Uterus (tissue), 4 donors: ENCODE results near the gene YPEL3. TPM values are rescaled to one million over a fixed set of nuclear protein-coding genes. Genes with fewer than 3 reads are reported as not detected.

Experiments used
- DNase-seq, 2 donors: peaks; one replicate each; pipeline ENCODE4 v3.0.0-alpha.2; 2019 to 2020
- H3K27ac ChIP-seq, 2 donors: fragments of 200-600 bp; sonication (generic); 1 replicate in 1 of 2; 2 replicates in 1 of 2; pipeline ENCODE4 v1.5.1; 2016 to 2018
- H3K27me3 ChIP-seq, 2 donors: fragments of 200-600 bp; sonication (generic); one replicate each; pipeline ENCODE4 v1.5.1; 2018 to 2019; ENCODE audit warnings: control low read depth in 1 of 2
- H3K36me3 ChIP-seq, 2 donors: fragments of 200-600 bp; sonication (generic); one replicate each; pipeline ENCODE4 v1.5.1; 2019; ENCODE audit warnings: control low read depth in 1 of 2
- H3K4me1 ChIP-seq, 2 donors: fragments of 200-600 bp; sonication (generic); one replicate each; pipeline ENCODE4 v1.5.1; 2018 to 2019; ENCODE audit warnings: control low read depth in 1 of 2
- H3K4me3 ChIP-seq, 2 donors: fragments of 200-600 bp; sonication (generic); 1 replicate in 1 of 2; 2 replicates in 1 of 2; pipeline ENCODE4 v1.5.1; 2018 to 2019; ENCODE audit warnings: mild to moderate bottlenecking in 1 of 2
- H3K9me3 ChIP-seq, 2 donors: fragments of 200-600 bp; sonication (generic); one replicate each; pipeline ENCODE4 v1.5.1; 2019; ENCODE audit warnings: control low read depth in 1 of 2
- POLR2A ChIP-seq, 2 donors: fragments of 450-650 bp; IDR thresholded peaks; one replicate each; pipeline ENCODE4 v1.6.1; 2016; ENCODE audit warnings: antibody characterized with exemption in 2 of 2, mild to moderate bottlenecking in 1 of 2, moderate library complexity in 1 of 2
- intact Hi-C: fragments of 100-400 bp; cut with DNase I; formaldehyde crosslinking; loops from one replicate; pipeline ENCODE4 v1.15.1; 2023; ENCODE audit warnings: low total_unique reads
- total RNA-seq, 4 donors: library from RNA; depleted of rRNA in 3 of 4; stranded (reverse); fragments of >200 nt in 3 of 4; gene quantifications; one replicate each; pipeline versions ENCODE4 v1.1.0 to v1.2.4, GENCODE V29; 2014 to 2023
- TF ChIP-seq, protein P1 (sequence below), 4 experiments: fragments of 200-600 bp in 2 of 4; fragments of 450-650 bp in 2 of 4; sonication (generic) in 2 of 4; IDR thresholded peaks; one replicate each; pipeline ENCODE4 v1.5.1; 2016 to 2019; ENCODE audit warnings: antibody characterized with exemption in 4 of 4, mild to moderate bottlenecking in 2 of 4, moderate library complexity in 1 of 4
- donor health status: DM: yes; HTN: yes; CAD: no.

YPEL3 gene
- total RNA-seq, 4 donors from 2014 or later = 9.2 to 158 (median 36.4) TPM

GRCh38 chr16:30113031-30113710 lies 17.2 kb upstream of the YPEL3 start, which contains the start of gene GDPD3:
TSS of gene GDPD3 (minus strand) at chr16:30113537. CDS start at chr16:30113478, 59 bp downstream.
- H3K4me3 ChIP-seq = no peak within 1 kb of the TSS
- peak within 1 kb of the TSS in 1 of 2 donors; percentile 45 for H3K27ac ChIP-seq
- no peaks in the 10 kb centered on the region for H3K36me3 ChIP-seq
- H3K27me3 ChIP-seq = no peaks in the 10 kb centered on the region
- no peak for DNase-seq
- intact Hi-C loops = no loop called here
- no peaks in the 10 kb centered on the region for H3K9me3 ChIP-seq
- TF ChIP-seq POLR2A (IDR thresholded peaks at IDR 0.05) = no peak
- no peaks in the 10 kb centered on the region for H3K4me1 ChIP-seq

- H3K4me3 ChIP-seq = no peak overlapping the region
- TF ChIP-seq POLR2A (IDR thresholded peaks at IDR 0.05) = no peak
- TF ChIP-seq, protein P1, sequence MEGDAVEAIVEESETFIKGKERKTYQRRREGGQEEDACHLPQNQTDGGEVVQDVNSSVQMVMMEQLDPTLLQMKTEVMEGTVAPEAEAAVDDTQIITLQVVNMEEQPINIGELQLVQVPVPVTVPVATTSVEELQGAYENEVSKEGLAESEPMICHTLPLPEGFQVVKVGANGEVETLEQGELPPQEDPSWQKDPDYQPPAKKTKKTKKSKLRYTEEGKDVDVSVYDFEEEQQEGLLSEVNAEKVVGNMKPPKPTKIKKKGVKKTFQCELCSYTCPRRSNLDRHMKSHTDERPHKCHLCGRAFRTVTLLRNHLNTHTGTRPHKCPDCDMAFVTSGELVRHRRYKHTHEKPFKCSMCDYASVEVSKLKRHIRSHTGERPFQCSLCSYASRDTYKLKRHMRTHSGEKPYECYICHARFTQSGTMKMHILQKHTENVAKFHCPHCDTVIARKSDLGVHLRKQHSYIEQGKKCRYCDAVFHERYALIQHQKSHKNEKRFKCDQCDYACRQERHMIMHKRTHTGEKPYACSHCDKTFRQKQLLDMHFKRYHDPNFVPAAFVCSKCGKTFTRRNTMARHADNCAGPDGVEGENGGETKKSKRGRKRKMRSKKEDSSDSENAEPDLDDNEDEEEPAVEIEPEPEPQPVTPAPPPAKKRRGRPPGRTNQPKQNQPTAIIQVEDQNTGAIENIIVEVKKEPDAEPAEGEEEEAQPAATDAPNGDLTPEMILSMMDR (IDR thresholded peaks at IDR 0.05) = peak; percentile 52 to 69 (median 58)
- H3K9me3 ChIP-seq = no peaks in the 10 kb centered on the region
- DNase-seq = peak; percentile 61 to 69
- no peaks in the 10 kb centered on the region for H3K27me3 ChIP-seq
- intact Hi-C loops = no loop called here
- no peak overlapping the region for H3K27ac ChIP-seq
- H3K36me3 ChIP-seq = no peaks in the 10 kb centered on the region
- H3K4me1 ChIP-seq = no peaks in the 10 kb centered on the region
These were observed 16.4 kb upstream of the YPEL3 start for GRCh38 chr16:30112197-30113030.

DNA sequence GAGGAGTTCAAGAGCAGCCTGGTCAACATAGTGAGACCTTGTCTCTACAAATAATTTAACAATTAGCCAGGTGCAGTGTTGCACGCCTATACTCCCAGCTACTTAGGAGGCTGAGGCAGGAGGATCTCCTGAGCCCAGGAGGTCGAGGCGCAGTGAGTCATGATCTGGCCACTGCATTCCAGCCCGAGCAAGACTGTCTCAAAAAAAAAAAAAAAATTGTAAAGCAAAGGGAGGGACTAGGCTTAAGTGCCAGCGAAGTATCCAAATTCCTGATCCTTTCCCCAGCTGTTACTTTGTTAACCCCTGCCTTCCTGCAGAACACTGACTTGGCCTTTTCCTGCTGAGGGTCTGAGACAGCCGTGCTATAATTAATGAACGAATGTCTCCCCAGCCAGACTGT lies 14.6 kb upstream of the YPEL3 start:
- TF ChIP-seq POLR2A (IDR thresholded peaks at IDR 0.05) = no peak
- TF ChIP-seq, protein P1 (IDR thresholded peaks at IDR 0.05) = no peak
- Histone ChIP-seq H3K4me1 (no peaks in the 10 kb centered on the region), H3K36me3 (no peaks in the 10 kb centered on the region), H3K9me3 (no peaks in the 10 kb centered on the region), H3K27me3 (no peaks in the 10 kb centered on the region), H3K4me3 (no peak overlapping the region), H3K27ac (no peak overlapping the region)
- intact Hi-C loops = no loop called here
- DNase-seq = no peak

DNA sequence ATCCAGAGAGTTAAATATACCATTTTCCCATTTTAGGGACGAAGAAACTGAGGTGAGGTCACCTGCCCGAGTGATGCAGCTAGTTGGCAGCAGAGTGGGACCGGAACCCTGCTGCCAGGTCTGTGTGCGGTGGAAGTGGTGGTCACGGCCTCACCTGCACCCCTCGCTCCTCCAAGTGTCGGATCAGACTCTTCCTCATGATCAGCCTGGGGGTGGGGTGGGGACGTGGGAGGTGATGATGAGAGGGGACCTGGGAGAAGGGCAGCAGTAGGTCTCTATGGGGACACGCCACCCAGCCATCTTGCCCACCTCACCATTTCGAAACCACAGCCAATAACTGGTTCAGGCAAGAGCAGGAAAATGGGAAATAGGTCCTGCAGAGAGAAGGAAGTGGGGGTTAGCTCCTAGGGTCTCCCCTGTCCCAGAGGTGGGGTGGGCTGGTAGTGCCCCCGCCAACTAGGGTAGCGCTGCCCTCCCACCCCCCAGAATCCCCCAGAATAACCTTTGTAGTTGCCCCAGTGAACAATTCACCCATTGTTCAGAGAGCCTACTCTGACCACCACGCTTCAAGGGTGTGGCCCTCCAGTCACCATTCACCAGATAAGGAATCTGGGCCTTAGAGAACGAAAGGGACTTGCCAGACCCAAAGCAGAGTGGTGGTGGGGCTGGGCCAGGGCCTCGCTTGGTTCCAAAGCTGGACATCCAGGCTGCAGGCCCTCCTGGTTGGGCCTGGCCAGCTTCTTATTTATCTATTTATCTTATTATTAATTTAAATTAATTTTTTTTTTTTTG lies 12.2 kb upstream of the YPEL3 start:
- TF ChIP-seq POLR2A (IDR thresholded peaks at IDR 0.05) = no peak
- TF ChIP-seq, protein P1 (IDR thresholded peaks at IDR 0.05) = no peak

GRCh38 chr16:30104492-30104891 lies 8.5 kb upstream of the YPEL3 start:
- no peak overlapping the region for H3K27ac ChIP-seq
- no peak for DNase-seq
- intact Hi-C loops = no loop called here

More for the DNA sequence above, 12.2 kb upstream of the YPEL3 start:
- H3K27ac ChIP-seq = no peak overlapping the region
- intact Hi-C loops = no loop called here
- H3K4me1 ChIP-seq = no peaks in the 10 kb centered on the region
- no peaks in the 10 kb centered on the region for H3K9me3 ChIP-seq
- H3K27me3 ChIP-seq = no peaks in the 10 kb centered on the region
- no peak overlapping the region for H3K4me3 ChIP-seq
- DNase-seq = no peak
- H3K36me3 ChIP-seq = no peaks in the 10 kb centered on the region

More at GRCh38 chr16:30104492-30104891, 8.5 kb upstream of the YPEL3 start:
- Histone ChIP-seq H3K27me3 (no peaks in the 10 kb centered on the region), H3K4me3 (no peak overlapping the region), H3K36me3 (no peaks in the 10 kb centered on the region), H3K9me3 (no peaks in the 10 kb centered on the region), H3K4me1 (no peaks in the 10 kb centered on the region)
- TF ChIP-seq, protein P1 (IDR thresholded peaks at IDR 0.05) = no peak
- TF ChIP-seq POLR2A (IDR thresholded peaks at IDR 0.05) = no peak
